Caco-2 (cell line): ENCODE results near the gene GCM1. TPM values are rescaled to one million over a fixed set of nuclear protein-coding genes. Genes with fewer than 3 reads are reported as not detected.
A peak's percentile ranks its signal among the peaks of the same experiment; 100 is the strongest.

Source experiments
- BruUV-seq: library from RNA; stranded (reverse); fragments of 400-500 nt; replicated peaks from 2 replicates; lab custom pipeline; 2021; lab: Mats Ljungman, UMichigan
- CTCF ChIA-PET: fragments of 300-600 bp; sonication (Branson Sonifier 250); formaldehyde crosslinking; loops from one replicate; lab custom pipeline; 2022; ENCODE audit warnings: antibody characterized with exemption; lab: Charles Lee
- POLR2A ChIA-PET: fragments of 300-600 bp; sonication (Branson Sonifier 250); formaldehyde crosslinking; loops from one replicate; lab custom pipeline; 2022; ENCODE audit warnings: antibody characterized with exemption; lab: Charles Lee
- DNase-seq, 2 experiments: peaks; one replicate each; pipeline versions ENCODE4 v3.0.0 to v3.0.0-alpha.2; 2020 to 2022
- H3K27me3 ChIP-seq: replicated peaks from 2 replicates; pipeline ENCODE4 v1.6.0; 2011; ENCODE audit warnings: low read length; ENCODE audit not compliant: control insufficient read depth, insufficient read depth
- H3K36me3 ChIP-seq: 2 replicates; pipeline ENCODE4 v1.5.1; 2011; ENCODE audit warnings: low read length; ENCODE audit not compliant: control insufficient read depth, insufficient read depth
- H3K4me1 ChIP-seq: fragments of 250-450 bp; sonication (Bioruptor Pico); 2 replicates; pipeline ENCODE4 v1.5.1; 2020; ENCODE audit warnings: mild to moderate bottlenecking
- H3K4me3 ChIP-seq: 2 replicates; pipeline ENCODE4 v1.5.1; 2011; ENCODE audit warnings: low read depth, mild to moderate bottlenecking, control low read depth, low read length
- H3K9me3 ChIP-seq: fragments of 250-450 bp; sonication (Bioruptor Pico); 2 replicates; pipeline ENCODE4 v1.5.1; 2020; ENCODE audit warnings: mild to moderate bottlenecking, moderate library complexity
- H3K27ac Mint-ChIP-seq: one replicate; pipeline ENCODE4 v1.8.0; 2022; ENCODE audit warnings: mixed read lengths; ENCODE audit not compliant: unreplicated experiment
- H3K27me3 Mint-ChIP-seq: one replicate; pipeline ENCODE4 v1.8.0; 2022; ENCODE audit warnings: mixed read lengths; ENCODE audit not compliant: insufficient read depth, unreplicated experiment
- H3K36me3 Mint-ChIP-seq: one replicate; pipeline ENCODE4 v1.8.0; 2022; ENCODE audit warnings: mild to moderate bottlenecking, mixed read lengths; ENCODE audit not compliant: insufficient read depth, unreplicated experiment
- H3K4me1 Mint-ChIP-seq: one replicate; pipeline ENCODE4 v1.8.0; 2022; ENCODE audit warnings: low read depth, mixed read lengths; ENCODE audit not compliant: unreplicated experiment
- H3K4me3 Mint-ChIP-seq: one replicate; pipeline ENCODE4 v1.8.0; 2022; ENCODE audit warnings: mild to moderate bottlenecking, moderate library complexity, mixed read lengths; ENCODE audit not compliant: unreplicated experiment
- H3K9me3 Mint-ChIP-seq: one replicate; pipeline ENCODE4 v1.8.0; 2022; ENCODE audit warnings: mixed read lengths; ENCODE audit not compliant: unreplicated experiment
- intact Hi-C: fragments of 100-400 bp; cut with micrococcal nuclease; formaldehyde crosslinking; loops from one replicate; pipeline ENCODE4 v1.10.0; 2022; ENCODE audit not compliant: unreplicated experiment
- total RNA-seq: library from RNA; stranded (reverse); gene quantifications from 2 replicates; pipeline ENCODE4 v1.2.3, GENCODE V29; 2022
- TF ChIP-seq, protein P1 (sequence below), 2 experiments: fragments of 200-600 bp in 1 of 2; IDR thresholded peaks; 1 replicate in 1 of 2; 2 replicates in 1 of 2; pipeline versions ENCODE4 v1.5.1 to v1.8.0; 2011 to 2022; ENCODE audit warnings: antibody characterized with exemption in 1 of 2, control low read depth in 1 of 2, inconsistent platforms in 1 of 2, low read depth in 1 of 2, low read length in 1 of 2, mild to moderate bottlenecking in 1 of 2, moderate library complexity in 1 of 2; ENCODE audit not compliant: insufficient read depth in 1 of 2, severe bottlenecking in 1 of 2, unreplicated experiment in 1 of 2

The GCM1 gene
- total RNA-seq, 1 experiment from 2014 or later = 0.79 TPM

DNA sequence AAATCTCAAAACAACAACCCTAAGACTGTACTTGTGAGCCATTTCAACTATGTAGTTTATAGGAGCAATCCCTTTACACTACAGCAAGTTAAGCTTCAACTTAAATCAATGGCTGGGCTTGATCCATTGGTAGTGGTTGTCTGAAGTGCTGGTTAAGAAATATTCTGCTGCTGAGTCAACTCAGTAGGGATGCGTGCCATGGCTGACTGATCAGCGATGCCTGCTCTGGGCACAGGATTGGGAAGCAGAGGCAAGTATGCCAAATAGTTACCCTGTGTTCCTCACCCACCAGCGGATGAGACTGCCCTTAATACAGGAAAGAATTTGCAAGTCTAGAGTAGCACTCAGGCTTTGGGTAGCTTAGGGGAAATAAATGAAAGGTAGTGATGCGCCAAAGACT is 41.5 kb downstream of the GCM1 start:
- peaks cover 14% of the 10 kb centered on the region for H3K4me1 ChIP-seq
- Mint-ChIP-seq H3K4me3 (no peak overlapping the region), H3K36me3 (peaks cover 10% of the 10 kb centered on the region), H3K4me1 (peaks cover 11% of the 10 kb centered on the region), H3K27ac (no peak overlapping the region), H3K27me3 (no peaks in the 10 kb centered on the region), H3K9me3 (no peaks in the 10 kb centered on the region)
- no peaks in the 10 kb centered on the region for H3K36me3 ChIP-seq
- BruUV-seq = no TSS peak
- no peak for DNase-seq
- ChIA-PET POLR2A (no interaction called here), CTCF (no interaction called here)
- H3K9me3 ChIP-seq = no peaks in the 10 kb centered on the region
- intact Hi-C loops = loop anchor here (10.0 kb wide), 1 partner anchor 188 kb away; no protein-coding TSS in a partner anchor
- no peak overlapping the region for H3K4me3 ChIP-seq
- H3K27me3 ChIP-seq = no peaks in the 10 kb centered on the region
- TF ChIP-seq, protein P1, sequence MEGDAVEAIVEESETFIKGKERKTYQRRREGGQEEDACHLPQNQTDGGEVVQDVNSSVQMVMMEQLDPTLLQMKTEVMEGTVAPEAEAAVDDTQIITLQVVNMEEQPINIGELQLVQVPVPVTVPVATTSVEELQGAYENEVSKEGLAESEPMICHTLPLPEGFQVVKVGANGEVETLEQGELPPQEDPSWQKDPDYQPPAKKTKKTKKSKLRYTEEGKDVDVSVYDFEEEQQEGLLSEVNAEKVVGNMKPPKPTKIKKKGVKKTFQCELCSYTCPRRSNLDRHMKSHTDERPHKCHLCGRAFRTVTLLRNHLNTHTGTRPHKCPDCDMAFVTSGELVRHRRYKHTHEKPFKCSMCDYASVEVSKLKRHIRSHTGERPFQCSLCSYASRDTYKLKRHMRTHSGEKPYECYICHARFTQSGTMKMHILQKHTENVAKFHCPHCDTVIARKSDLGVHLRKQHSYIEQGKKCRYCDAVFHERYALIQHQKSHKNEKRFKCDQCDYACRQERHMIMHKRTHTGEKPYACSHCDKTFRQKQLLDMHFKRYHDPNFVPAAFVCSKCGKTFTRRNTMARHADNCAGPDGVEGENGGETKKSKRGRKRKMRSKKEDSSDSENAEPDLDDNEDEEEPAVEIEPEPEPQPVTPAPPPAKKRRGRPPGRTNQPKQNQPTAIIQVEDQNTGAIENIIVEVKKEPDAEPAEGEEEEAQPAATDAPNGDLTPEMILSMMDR (IDR thresholded peaks at IDR 0.05; ENCODE audit: insufficient read depth in 1 of 2, low read depth in 1 of 2, low read length in 1 of 2, severe bottlenecking in 1 of 2, unreplicated experiment in 1 of 2) = no peak

- intact Hi-C loops = loop anchor here (1.0 to 10.0 kb wide), 5 partner anchors 54 to 379 kb away; no protein-coding TSS in a partner anchor
- CTCF ChIA-PET = interaction anchor here (0.6 to 1.4 kb wide), 3 partner anchors 64 to 381 kb away, joined by 3 to 4 read pairs (median 3); no protein-coding TSS in a partner anchor
- Histone ChIP-seq H3K4me1 (no peaks in the 10 kb centered on the region), H3K4me3 (no peak overlapping the region), H3K36me3 (no peaks in the 10 kb centered on the region), H3K27me3 (no peaks in the 10 kb centered on the region), H3K9me3 (no peaks in the 10 kb centered on the region)
- H3K36me3 Mint-ChIP-seq = peaks cover 21% of the 10 kb centered on the region
- H3K27me3 Mint-ChIP-seq = no peaks in the 10 kb centered on the region
- BruUV-seq = no TSS peak
- no peak for DNase-seq
- no peaks in the 10 kb centered on the region for H3K4me1 Mint-ChIP-seq
- H3K4me3 Mint-ChIP-seq = no peak overlapping the region
- no peaks in the 10 kb centered on the region for H3K9me3 Mint-ChIP-seq
- H3K27ac Mint-ChIP-seq = no peak overlapping the region
- TF ChIP-seq, protein P1 (IDR thresholded peaks at IDR 0.05; ENCODE audit: insufficient read depth in 1 of 2, low read depth in 1 of 2, low read length in 1 of 2, severe bottlenecking in 1 of 2, unreplicated experiment in 1 of 2) = no peak
- POLR2A ChIA-PET = no interaction called here
Measured at GRCh38 chr6:53104916-53105315, 43.7 kb downstream of the GCM1 start.

DNA sequence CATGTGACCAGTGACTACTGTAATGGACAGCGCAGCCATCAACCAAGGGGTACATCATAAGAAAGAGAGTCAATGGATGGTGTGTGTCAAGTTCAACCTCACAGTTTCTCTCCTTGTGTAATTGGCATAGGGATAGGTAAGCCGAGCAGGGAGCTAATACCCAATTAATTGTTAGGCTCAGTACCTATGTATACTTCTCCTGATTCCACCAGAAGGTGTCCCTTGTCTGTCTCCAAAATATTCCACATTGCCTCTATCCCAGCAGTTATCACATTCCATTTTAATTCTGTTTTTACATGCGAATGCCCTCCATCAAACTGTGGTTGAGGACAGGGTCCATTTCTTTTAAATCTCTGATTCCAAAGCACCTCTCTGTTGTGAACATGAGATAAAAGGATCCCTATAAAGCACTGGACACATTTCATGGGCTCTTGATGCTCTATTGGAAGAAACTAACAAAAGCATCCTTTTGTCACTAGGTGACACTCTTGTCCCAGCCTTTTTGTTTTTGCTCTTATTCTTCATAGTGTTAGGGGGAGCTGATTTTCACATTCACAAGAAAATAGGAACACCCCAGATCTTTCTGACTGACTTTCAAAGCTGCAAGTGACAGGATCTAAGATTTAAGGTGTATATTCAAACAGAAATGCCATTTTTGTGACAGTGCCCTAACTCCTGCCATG is 44.5 kb downstream of the GCM1 start:
- POLR2A ChIA-PET = no interaction called here
- DNase-seq = peak in 1 of 2 experiments; percentile 21

More for the DNA sequence above, 44.5 kb downstream of the GCM1 start:
- no peaks in the 10 kb centered on the region for H3K4me1 Mint-ChIP-seq
- Histone ChIP-seq H3K9me3 (no peaks in the 10 kb centered on the region), H3K27me3 (no peaks in the 10 kb centered on the region), H3K36me3 (no peaks in the 10 kb centered on the region), H3K4me1 (no peaks in the 10 kb centered on the region), H3K4me3 (no peak overlapping the region)
- CTCF ChIA-PET = interaction anchor here (0.6 to 1.4 kb wide), 7 partner anchors 10 to 381 kb away, joined by 3 to 11 read pairs (median 3); no protein-coding TSS in a partner anchor
- H3K36me3 Mint-ChIP-seq = peaks cover 22% of the 10 kb centered on the region
- H3K4me3 Mint-ChIP-seq = no peak overlapping the region
- no TSS peak for BruUV-seq
- H3K27me3 Mint-ChIP-seq = no peaks in the 10 kb centered on the region
- no peaks in the 10 kb centered on the region for H3K9me3 Mint-ChIP-seq
- intact Hi-C loops = loop anchor here (1.0 to 10.0 kb wide), 5 partner anchors 55 to 380 kb away; no protein-coding TSS in a partner anchor
- no peak overlapping the region for H3K27ac Mint-ChIP-seq
- TF ChIP-seq, protein P1 (IDR thresholded peaks at IDR 0.05; ENCODE audit: insufficient read depth in 1 of 2, low read depth in 1 of 2, low read length in 1 of 2, severe bottlenecking in 1 of 2, unreplicated experiment in 1 of 2) = peak; percentile 41 to 53
